Measurements from ENCODE around the gene TMEM186.
"Not testable (repeated sequence)": the region's sequence is repeated elsewhere in the genome, so short reads cannot be mapped to it uniquely, and the experiment has no call there.

The TMEM186 gene

GRCh38 chr16:8774208-8774607 is 23.2 kb downstream of the TMEM186 start:
- DNase-seq (ENCODE audit: low read depth in 2 of 2) = no peak

GRCh38 chr16:8773537-8773936 is 23.9 kb downstream of the TMEM186 start:
- DNase-seq (ENCODE audit: low read depth in 2 of 2) = no peak

- no peak for DNase-seq (ENCODE audit: low read depth in 2 of 2)
These were observed 28.7 kb downstream of the TMEM186 start for GRCh38 chr16:8768692-8769091.

- DNase-seq (ENCODE audit: low read depth in 2 of 2) = no peak
These were observed 29.2 kb downstream of the TMEM186 start for GRCh38 chr16:8768283-8768682.

GRCh38 chr16:8767176-8767575 is 30.3 kb downstream of the TMEM186 start:
- DNase-seq (ENCODE audit: low read depth in 2 of 2) = no peak

- no peak for DNase-seq (ENCODE audit: low read depth in 2 of 2)
These were observed 32.8 kb downstream of the TMEM186 start for GRCh38 chr16:8764525-8765250.

- DNase-seq (ENCODE audit: low read depth in 2 of 2) = no peak
These were observed 33.5 kb downstream of the TMEM186 start for GRCh38 chr16:8763899-8764298.

GRCh38 chr16:8763083-8763482 is 34.4 kb downstream of the TMEM186 start:
- no peak for DNase-seq (ENCODE audit: low read depth in 2 of 2)

GRCh38 chr16:8762254-8762653 is 35.2 kb downstream of the TMEM186 start:
- no peak for DNase-seq (ENCODE audit: low read depth in 2 of 2)

GRCh38 chr16:8761078-8761477 is 36.4 kb downstream of the TMEM186 start:
- DNase-seq (ENCODE audit: low read depth in 2 of 2) = no peak

GRCh38 chr16:8760021-8760420 is 37.4 kb downstream of the TMEM186 start:
- DNase-seq (ENCODE audit: low read depth in 2 of 2) = no peak

GRCh38 chr16:8758022-8758421 is 39.4 kb downstream of the TMEM186 start:
- no peak for DNase-seq (ENCODE audit: low read depth in 2 of 2)

- DNase-seq (ENCODE audit: low read depth in 2 of 2) = no peak
These were observed 40.7 kb downstream of the TMEM186 start for GRCh38 chr16:8756755-8757154.

- DNase-seq (ENCODE audit: low read depth in 2 of 2) = no peak
These were observed 43.9 kb downstream of the TMEM186 start for GRCh38 chr16:8753416-8754054.

- no peak for DNase-seq (ENCODE audit: low read depth in 2 of 2)
These were observed 44.7 kb downstream of the TMEM186 start for GRCh38 chr16:8752706-8753105.

GRCh38 chr16:8751481-8752311 is 45.7 kb downstream of the TMEM186 start:
- DNase-seq (ENCODE audit: low read depth in 2 of 2) = no peak

- DNase-seq (ENCODE audit: low read depth in 2 of 2) = not testable (repeated sequence)
These were observed 48.5 kb downstream of the TMEM186 start for GRCh38 chr16:8748944-8749343.
